DMS79 (cell line): ENCODE results near the gene ATP2B3.

Source experiments
- DNase-seq: peaks from one replicate; lab custom pipeline; 2025; lab: John Stamatoyannopoulos, UW

ATP2B3 gene

GRCh38 chrX:153533091-153533490 is 15.6 kb downstream of the ATP2B3 start:
- DNase-seq: peak; percentile 22

GRCh38 chrX:153537080-153537479 is 19.6 kb downstream of the ATP2B3 start:
- DNase-seq: no peak

GRCh38 chrX:153537526-153538295 is 20.3 kb downstream of the ATP2B3 start:
- peak; percentile 65 for DNase-seq

- DNase-seq: no peak
Measured at GRCh38 chrX:153538424-153538823, 21.0 kb downstream of the ATP2B3 start.

GRCh38 chrX:153539171-153539978 is 21.9 kb downstream of the ATP2B3 start:
- DNase-seq: no peak

DNA sequence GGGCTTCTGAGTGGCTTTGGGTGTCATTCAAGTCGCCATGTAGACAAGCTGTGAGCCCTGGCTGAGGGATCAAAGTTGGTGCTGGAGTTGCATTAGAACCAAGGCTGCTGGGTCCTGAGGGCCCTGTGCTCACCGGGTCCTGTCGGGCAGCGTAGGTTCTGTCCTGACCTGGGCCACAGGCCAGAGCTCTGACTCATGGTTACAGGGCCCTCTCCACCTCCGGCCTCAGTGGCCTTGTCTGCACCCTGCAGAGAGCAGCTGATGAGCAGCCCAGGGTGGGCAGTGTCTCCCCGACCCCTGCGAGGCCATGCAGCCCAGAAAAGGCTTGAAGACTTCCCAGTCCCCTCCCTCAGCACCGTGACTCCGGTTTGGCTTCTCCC is 22.5 kb downstream of the ATP2B3 start:
- DNase-seq: no peak

DNA sequence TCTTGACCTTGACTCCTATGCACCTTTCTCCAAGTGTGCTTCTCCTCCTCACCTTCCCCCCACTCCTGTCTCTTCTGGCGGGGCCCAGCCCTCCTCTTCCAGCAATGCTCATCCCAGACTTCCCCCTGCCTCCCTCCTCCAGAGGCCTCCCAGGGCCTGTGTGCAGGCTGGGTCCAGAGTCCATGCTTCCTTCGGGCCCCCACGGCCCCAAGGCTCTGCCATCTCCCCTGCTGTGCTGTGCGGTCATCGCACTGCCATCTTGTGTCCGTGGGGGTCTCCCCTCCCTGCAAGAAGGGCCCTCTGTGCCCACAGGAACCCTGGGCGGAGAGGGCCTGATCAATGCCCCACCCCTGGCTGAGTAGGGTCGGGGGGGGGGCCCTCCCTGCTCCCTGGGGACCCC is 27.3 kb downstream of the ATP2B3 start:
- no peak for DNase-seq

DNA sequence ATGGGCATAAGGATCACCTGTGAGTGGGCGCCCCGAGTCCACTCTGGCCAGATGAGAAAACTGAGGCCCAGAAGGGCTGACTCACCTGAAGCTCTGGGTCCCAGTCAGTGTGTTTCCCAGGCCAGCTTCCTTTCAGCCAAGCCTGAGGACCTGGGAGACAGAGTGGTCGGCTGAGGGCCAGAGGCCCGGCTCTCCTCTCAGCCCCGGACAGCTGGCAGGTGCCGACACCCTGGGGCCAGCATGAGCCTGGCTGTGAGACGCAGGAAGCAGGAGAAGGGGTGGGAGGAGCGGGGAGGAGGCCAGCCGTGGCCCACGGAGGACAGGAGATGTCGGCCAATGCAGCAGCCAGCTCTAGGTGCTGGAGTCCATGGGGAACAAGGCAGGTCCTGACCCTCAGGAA is 28.9 kb downstream of the ATP2B3 start:
- DNase-seq: no peak

GRCh38 chrX:153547195-153547594 is 29.8 kb downstream of the ATP2B3 start:
- no peak for DNase-seq

- DNase-seq: no peak
Measured at GRCh38 chrX:153549231-153549630, 31.8 kb downstream of the ATP2B3 start.

DNA sequence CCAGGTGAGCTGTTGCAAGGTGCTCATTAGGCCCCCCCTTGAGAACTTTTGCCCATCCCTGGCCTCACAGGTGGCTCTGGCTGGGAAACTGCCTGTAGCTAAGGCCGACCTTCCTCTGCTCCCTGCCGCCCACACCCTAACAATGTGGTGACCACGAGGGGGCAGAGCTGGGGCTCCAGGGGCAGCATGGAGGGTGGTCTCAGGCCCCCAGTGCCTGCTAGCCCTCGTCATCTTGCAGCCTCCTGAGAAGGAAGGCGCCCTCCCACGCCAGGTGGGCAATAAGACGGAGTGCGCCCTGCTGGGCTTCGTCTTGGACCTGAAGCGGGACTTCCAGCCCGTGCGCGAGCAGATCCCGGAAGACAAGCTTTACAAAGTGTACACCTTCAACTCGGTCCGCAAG is 32.4 kb downstream of the ATP2B3 start:
- no peak for DNase-seq

DNA sequence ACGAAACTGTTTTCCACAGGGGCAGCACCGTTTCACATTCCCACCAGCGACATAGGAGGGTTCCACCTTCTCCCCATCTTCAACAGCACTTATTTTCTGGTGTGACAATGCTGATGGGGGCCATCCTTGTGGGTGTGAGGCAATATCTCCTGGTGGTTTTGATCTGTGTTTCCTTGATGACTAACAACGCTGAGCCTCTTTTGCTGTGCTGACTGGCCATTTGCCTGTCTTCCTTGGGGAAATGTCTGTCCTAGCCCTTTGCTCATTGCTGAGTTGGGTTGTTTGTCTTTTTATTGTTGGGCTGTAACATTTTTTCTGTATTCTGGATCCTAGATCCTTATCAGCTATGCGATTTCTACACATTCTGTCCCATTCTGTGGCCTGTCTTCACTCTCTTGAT is 33.7 kb downstream of the ATP2B3 start:
- DNase-seq: no peak

DNA sequence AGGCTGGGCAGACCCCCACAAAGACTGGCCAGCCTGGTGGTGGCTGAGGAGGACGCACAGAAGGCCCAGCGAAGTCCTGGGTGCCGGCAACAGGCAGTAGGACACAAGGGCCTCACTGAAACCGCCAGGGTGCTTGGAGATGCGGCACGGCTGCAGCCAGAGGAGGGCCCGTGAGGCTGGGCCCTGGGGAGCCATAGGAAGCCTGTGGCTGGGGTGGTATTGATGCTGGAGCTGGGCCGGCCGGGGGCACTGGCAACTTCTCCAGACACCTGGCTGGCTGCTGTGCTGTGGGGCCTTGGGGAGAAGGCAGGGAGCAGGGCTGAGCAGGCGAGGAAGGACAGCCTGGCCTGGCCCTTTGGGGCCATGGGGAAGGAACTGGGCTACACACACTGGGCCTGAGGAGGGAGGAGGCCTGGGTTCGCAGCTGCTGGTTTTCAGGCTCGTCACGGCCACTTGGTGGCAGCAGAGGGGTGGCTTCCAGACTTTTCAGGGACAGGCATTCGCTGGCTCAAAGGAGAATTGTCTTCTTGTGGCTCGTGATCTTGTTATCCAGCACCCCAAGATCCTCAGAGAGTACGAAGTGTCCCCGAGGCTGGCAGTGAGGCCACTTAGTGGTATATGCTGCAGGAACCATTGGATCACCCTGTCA is 37.2 kb downstream of the ATP2B3 start:
- peak; percentile 5 for DNase-seq

- no peak for DNase-seq
Measured at GRCh38 chrX:153556767-153557166, 39.3 kb downstream of the ATP2B3 start.

- no peak for DNase-seq
Measured at GRCh38 chrX:153557618-153558355, 40.3 kb downstream of the ATP2B3 start.

DNA sequence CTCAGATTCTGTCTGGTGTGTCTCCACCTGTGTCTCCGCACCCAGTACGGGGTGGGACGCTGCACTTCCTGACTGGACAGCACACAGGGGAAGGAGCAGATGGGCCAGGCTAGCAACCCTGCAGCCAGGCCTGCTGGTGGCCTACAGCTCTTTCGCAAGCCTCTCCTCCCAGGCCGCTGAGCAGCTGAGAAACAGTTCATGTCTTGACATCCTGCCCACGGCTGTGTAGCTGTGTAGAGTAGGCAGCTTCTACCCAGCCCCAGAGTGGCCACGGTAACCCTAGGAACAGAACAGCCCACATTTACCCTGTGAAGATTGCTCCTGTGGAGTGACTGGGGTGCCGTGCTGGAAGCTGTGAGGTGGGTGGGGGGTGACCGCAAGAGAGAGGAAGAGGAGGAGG is 42.6 kb downstream of the ATP2B3 start:
- DNase-seq: no peak

DNA sequence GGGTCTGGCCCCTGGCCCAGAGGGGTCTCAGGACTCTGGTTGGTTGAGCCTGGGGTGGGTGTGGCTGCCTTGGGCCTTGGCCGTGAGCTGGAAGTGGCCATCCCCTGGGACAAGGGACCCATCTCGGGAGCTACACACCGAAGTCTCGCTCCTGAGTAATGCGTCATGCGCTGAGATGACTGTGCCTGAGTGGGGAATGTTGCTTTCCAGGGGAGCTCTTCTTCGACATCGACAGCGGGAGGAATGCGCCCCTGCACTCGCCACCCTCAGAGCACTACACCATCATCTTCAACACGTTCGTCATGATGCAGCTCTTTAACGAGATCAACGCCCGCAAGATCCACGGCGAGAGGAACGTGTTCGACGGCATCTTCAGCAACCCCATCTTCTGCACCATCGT is 43.0 kb downstream of the ATP2B3 start:
- no peak for DNase-seq

- no peak for DNase-seq
Measured at GRCh38 chrX:153561337-153561736, 43.9 kb downstream of the ATP2B3 start.

DNA sequence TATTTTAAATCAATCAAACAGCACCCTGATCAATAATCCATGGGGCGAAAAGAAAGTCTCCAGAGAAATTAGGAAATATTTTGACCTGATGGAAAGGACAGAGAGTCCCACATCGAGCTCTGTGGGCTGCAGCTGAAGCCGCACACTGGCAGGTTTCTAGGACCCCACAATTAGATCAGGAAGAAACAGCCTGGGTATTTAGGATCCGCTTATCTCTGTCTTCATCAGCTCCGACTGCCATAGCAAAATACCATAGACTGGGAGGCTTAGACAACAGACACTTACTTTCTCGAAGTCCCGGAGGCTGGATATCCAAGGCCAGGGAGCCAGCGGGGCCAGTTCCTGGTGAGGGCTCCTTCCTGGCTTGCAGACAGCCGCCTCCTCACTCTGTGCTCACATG is 45.1 kb downstream of the ATP2B3 start:
- no peak for DNase-seq

GRCh38 chrX:153564047-153564606 is 46.7 kb downstream of the ATP2B3 start:
- DNase-seq: no peak

DNA sequence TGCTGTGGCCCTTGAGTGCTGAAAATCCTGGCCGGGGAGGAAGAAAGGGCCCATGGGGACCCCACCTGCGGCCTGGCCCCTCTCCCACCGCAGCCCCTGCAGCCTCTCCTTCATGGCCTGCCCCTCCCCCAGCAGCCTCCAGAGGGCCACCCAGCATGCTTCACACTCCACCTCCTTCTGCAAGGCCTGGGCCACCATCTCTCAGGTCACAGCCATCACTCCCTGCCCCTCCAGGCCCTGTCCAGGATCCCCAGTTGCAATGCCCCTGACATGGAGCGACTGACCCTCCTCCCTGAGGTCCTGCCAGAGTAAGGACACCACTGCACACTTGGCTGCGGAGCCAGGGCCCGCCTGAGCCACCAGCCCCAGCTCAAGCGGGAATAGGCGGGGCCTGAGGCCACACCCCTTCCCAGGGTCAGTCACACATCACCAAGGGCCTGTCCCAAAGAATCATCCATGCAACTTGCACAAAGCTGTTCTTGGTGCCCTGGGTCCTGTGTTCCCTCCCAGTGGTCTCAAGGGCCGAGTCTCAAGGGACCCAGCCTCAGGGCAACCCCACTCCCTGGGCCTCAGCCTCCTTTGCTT is 48.6 kb downstream of the ATP2B3 start:
- no peak for DNase-seq
